HG02870 (cell line): ENCODE results near the gene ZFAND2B.

ENCODE experiments used
- ATAC-seq: cut with Tn5 transposase; IDR thresholded peaks from one replicate; pipeline ENCODE4 v1.9.1; 2021; ENCODE audit warnings: mild to moderate bottlenecking, moderate library complexity; ENCODE audit not compliant: unreplicated experiment

ZFAND2B gene

DNA sequence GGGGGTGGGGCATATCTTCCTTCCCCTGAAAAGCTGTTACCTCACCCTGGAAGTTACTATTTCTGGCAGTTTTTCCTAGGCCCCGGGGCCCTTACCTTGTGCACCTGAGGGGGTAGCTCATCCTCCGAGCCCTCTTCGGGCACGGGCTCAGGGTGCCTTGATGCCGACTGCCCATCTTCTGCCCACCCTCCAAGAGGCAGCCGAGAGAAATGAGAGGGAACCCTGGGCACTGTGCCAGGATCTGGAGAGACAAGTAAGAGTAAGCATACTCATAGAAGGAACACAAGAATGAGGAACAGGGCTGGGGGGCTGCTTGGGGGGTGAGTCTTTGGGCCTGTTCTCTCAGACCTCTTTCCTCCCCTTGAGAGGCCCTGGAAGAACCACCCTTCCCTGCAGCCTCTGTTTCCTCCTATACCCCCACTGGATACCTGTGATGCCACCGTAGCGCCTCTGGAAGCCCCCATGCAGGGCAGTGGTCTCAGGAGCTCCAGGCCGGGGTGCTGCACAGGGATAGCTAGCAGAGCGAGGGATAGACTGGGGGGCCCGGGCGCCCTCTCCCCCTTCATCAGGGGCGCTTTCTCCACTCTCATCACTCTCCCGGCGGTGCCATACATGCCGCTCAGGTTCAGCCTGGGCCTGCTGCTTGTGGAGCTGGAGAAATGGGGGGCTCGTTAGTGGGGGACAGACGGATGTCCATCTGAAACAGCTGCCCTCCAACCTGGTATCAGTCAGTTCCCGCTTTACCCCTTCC lies 14.2 kb downstream of the ZFAND2B start:
- no peak for ATAC-seq

DNA sequence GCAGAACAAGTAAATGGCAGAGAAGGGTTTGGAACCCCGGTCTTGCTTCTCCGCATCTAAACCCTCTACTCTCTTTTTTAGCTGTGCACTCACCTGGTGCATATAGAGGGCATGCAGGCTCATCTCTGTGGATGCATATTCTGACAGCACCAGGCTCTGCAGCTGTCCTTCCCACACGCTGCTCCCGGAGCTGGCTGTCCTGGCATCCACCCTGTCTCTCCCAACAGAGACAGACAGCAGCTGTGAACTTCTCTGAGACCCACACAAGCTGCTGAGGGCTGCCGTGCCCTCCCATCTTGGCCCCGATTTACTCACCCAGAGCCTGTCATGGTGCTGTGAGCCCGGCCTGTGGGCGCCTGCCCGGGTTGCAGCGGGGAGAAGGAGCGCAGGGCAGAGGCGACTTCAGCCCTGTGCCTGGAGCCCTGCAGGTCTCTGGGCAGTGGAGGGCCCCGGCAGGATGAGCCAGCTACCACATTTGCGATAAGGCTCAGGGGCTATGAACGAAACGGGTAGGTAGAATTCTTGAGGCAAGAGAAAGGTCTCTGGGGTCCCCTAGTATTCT lies 15.5 kb downstream of the ZFAND2B start:
- ATAC-seq = no peak

DNA sequence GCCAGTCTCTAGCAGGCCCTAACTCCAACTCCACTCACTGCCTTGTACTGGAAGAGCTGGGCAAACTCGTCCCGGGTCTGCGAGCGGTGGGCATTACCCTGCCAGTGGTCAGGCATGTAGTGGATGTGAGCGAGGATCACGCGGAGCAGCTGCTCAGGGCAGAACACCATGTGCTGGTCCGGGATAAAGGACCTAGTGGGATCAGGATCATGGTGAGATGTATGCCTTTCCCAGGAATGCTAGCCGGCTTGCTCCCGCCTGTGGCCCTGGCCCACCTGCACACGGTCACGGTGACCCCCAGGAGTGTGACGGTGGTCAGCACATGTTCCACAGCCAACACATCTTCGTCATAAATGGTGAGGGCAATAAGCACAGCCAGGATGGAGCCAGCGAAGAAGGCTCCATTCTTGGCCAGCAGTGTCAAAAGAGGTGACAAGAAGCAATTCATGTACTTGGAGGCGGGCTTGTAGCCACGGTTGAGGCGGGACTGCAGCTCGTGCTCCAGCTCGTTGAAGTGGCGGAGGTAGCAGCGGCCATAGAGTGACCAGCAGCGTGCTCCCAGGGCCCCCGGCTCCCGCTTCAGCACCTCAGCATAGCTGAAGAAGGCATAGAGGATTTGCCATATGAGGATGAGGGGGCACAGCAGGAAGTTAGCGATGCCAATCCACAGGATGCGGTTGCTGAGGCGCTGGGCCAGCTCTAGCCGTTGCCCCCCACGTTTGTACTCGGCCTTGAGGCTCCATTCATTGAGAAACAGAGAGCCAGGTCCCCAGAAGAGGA lies 17.4 kb downstream of the ZFAND2B start:
- no peak for ATAC-seq

DNA sequence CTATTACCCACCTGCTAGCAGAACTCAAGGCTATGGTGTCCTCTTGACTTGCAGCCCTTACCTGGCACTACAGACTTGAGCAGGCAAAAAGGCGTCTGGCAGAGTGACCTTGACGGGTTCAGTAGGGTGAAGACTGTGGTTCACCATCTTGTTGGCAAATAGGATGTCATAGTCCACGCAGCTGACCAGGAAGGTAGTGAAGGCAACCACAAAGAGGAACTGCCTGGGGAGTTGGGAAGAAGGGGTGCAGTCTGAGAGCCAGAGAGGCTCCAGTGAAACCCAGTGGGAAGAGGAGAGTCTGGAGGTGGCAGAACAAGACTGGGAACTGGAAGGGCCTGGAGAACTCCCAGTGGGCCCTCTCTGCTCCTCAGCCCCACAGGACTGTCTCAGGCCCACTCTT lies 18.8 kb downstream of the ZFAND2B start:
- ATAC-seq = no peak

DNA sequence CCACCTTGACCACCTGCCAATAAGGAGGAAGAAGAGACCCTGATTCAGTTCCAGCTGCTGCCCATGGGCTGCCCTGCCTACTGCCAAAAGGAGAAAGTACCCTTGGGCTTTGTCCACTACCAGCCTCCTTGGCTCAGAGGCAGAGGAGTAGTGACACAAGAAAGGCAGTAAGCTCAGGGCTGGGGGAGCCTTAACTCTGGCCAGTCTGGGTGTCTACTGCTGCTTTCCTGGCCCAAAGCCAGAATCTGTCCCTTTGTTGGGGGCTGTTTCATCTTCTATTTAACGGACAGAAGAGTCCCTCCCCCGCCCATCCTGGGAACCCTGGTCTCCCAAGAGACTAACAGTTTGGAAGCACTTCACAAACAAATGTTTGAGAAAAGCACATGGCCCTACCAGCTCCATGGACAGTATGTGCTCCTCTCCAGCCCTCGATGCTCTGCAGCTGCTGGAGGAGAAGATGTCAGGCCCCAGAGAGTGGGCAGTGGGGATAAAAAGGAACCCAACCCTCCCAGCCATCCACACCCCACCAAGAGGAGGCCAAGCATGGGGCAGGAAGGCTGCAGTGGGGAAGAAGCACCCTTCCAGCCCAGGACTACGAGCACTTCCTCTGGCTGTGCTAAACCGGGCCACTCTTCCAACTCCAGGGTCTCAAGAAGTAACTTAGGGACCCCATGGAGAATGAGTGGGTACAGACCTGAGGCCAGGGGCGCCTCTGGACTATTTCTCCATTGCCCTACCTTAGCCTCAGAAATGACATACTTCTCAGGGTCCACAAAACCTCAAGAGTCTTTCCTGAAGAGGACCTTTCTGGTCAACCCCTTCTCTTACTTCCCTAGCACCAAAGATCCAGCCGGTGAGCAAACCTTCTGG lies 21.7 kb downstream of the ZFAND2B start:
- no peak for ATAC-seq

DNA sequence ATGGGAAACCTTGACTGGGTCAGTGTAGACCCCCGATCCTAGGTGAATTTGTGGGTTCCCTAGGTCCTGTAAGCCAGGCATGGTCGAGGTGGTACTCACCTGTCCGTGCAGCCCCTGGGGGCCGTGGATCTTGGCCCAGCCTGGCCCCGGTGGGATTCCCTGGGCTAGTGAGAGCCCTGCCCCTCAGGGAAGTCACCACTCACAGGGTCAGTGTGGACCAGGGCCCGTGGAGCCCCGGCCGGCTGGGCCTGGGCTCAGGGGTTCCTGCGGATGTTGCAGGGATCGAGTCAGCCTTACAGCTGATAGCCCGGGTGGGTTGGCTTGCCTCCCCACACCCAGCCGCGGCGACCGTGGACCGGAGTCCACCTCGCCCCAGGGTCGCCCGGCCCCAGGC lies 22.3 kb downstream of the ZFAND2B start:
- no peak for ATAC-seq

DNA sequence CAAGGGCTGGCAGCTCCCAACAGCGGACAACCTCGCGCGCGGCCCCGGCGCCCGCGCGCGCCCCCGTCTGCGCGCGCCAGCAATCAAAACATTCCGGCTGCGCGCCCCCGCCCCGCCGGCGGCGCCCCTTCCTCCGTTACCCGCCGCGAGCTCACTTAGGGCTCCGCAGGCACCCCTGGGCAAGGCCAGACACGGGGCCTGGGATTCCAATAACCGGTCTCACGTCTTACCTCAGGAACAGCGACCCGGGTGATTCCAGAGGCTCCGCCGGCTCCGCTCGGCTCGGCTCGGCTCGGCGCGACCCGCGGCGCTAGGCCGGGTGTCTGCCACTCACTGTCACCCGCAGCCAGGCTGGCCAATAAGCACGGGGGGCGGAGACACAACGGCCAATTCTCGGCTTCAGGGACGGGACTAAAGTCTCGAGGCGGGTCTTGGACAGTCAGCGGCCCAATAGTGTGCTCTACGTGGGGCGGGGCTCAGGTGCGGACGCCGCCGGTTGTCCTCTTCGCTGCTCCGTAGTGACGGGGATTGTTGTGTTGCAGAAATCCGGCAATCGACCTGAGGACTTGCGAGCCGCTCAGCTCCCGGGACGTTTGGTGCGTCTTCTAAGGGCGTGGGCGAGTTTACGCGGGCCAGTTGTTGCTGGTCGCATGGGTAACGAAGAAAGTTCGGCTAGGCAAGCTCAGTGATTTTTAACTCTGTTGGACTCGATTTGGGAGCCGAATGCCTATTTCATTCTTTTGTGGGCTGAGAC lies 22.9 kb downstream of the ZFAND2B start, which contains the start of the genes ANKZF1 and ATG9A:
Gene ANKZF1 (plus strand): TSS at position 502 of the 754 bp plus-strand sequence. CDS start 452 bp downstream, outside the sequence.
Gene ATG9A (minus strand): TSS at position 332 of the 754 bp plus-strand sequence. CDS start 1,612 bp downstream, outside the sequence.
- ATAC-seq = peak; percentile 97

DNA sequence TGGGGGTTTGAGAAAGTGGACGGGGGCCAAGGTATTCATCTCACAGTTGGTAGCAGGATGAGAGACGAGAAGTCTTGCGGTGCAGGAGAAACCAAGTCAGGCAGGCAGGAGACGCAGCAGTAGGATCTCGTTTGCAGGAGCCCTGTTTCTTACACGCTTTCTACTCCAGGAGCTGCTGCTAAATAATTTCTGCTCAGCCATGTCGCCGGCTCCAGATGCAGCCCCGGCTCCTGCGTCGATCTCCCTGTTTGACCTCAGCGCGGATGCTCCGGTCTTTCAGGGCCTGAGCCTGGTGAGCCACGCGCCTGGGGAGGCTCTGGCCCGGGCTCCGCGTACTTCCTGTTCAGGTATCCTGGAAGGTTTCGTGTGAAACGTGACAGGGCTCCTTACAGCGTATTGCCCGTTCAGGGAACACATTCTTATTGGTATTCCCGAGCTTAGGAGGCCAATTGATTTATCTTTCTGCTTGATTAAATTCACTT lies 23.5 kb downstream of the ZFAND2B start:
- no peak for ATAC-seq

DNA sequence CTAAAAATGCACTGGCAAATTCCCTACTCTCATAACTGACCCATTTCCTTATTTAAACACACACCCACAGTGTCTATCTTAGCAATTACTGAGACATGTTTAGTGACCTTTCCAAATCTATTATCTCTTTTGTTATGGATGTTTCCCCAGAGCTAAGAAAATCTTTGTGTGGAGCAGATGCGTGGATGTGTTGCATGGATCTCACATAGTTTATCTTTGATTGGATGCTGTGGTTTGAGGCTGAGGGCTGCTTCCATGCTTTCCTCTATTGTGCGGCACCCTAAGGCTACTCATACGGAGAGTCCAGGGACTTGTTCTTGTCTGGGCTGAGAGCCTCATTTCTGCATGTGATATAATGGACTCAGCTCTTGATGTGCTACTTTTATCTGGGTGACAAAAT lies 27.7 kb downstream of the ZFAND2B start:
- ATAC-seq = no peak

DNA sequence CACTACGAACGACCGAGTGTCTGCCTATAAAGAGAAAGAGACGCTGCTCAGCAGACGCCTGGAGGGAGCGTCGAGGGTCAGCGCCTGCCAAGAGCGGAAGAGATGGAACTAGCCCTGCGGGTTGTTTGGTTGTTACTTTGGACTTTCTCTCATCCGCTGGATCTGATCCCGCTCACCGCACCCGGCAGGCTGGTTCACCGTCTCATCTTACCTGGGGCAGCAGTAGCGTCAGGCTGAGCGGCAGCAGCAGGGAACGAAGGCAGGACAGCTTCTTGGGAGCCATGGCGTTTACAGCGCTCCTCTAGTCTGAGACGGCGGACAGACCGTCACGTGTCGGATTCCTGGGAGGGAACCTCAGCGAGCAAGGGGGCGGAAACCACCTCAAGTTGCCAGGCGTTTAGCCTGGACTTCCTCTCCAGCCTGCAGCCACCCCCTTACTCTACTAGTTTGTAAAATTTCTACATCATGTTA lies 36.7 kb downstream of the ZFAND2B start:
- no peak for ATAC-seq

DNA sequence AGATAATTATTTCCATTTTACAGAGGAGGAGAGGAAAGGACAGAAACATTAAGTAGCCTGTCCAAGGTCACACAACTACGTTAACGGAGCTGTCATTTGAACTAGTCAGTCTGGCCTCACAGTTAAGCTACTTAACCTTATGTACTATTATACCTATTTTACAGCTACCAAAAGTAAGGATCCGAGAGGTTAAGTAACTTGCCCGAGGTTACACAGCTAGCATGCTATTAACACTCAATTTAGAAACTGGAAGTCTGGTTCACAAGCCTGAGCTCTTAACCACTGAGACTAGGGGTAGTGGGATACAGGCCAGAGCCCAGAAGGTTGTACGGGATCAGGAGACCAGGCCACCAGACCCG lies 38.2 kb downstream of the ZFAND2B start:
- ATAC-seq = no peak

DNA sequence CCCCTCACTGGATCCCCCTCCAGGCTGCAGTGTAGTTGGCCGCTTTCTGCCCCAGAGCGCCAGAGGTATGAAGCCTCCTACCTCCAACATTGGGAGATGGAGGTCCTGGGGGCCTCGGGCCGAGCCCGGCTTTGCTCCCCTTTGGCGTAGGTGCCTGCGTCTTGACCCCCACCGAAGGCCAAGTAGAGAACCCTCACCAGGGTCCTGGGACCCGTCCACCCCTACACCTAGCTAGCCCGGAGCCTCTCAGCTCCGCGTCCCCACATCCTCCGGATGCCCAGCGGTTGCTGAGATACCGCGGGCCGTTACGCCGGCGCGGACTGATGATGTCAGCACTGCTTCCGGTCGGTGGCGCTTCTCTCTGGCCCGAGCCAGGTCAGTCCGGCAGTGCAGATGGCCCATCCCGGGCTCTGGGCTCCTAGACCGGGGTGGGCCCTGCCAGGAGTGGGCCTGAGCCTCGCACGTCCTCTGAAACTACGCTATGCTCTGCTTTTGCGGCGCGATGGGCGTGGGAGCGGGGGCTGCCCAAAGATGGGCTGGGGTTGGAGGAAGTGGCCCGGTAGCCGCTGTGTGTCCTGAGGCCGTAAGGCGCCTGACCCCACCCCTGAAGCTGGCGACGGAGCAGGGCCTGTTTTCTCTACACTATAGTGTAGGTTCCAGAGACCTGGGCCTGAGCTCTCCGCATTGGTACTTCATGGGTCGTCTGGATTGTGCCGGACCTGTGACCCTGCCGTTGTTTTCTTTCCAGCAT lies 38.7 kb downstream of the ZFAND2B start, which contains the start of the genes GLB1L and STK16:
Gene GLB1L (minus strand): TSS at position 297 of the 751 bp plus-strand sequence. CDS start 1,871 bp downstream, outside the sequence.
Gene STK16 (plus strand): TSS at position 332 of the 751 bp plus-strand sequence. CDS start 521 bp downstream, outside the sequence.
- peak; percentile 72 for ATAC-seq

DNA sequence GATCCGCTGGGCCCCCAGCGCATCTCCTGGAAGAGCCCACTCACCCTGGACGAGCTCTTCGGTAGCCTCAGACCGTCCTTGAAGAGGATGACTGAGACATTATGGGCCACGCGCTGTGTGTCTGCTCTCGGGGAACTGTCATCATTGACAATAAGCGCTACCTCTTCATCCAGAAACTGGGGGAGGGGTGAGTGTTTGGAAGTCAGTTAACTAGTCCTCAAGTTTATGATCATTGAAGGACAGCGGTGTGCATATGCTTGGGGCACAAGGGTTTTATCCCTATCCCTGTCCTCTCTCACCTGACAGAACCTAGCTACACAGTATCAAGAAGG lies 39.3 kb downstream of the ZFAND2B start:
- ATAC-seq = no peak

DNA sequence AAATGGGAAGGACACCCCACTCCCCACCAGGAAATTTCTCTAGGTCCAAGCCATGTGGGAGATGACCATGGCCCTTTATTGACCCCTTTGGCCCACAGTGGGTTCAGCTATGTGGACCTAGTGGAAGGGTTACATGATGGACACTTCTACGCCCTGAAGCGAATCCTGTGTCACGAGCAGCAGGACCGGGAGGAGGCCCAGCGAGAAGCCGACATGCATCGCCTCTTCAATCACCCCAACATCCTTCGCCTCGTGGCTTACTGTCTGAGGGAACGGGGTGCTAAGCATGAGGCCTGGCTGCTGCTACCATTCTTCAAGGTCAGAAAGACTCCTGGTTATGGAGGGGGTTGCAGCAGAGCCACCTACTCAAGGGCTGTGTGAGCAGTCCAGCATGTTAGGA lies 40.0 kb downstream of the ZFAND2B start:
- no peak for ATAC-seq

DNA sequence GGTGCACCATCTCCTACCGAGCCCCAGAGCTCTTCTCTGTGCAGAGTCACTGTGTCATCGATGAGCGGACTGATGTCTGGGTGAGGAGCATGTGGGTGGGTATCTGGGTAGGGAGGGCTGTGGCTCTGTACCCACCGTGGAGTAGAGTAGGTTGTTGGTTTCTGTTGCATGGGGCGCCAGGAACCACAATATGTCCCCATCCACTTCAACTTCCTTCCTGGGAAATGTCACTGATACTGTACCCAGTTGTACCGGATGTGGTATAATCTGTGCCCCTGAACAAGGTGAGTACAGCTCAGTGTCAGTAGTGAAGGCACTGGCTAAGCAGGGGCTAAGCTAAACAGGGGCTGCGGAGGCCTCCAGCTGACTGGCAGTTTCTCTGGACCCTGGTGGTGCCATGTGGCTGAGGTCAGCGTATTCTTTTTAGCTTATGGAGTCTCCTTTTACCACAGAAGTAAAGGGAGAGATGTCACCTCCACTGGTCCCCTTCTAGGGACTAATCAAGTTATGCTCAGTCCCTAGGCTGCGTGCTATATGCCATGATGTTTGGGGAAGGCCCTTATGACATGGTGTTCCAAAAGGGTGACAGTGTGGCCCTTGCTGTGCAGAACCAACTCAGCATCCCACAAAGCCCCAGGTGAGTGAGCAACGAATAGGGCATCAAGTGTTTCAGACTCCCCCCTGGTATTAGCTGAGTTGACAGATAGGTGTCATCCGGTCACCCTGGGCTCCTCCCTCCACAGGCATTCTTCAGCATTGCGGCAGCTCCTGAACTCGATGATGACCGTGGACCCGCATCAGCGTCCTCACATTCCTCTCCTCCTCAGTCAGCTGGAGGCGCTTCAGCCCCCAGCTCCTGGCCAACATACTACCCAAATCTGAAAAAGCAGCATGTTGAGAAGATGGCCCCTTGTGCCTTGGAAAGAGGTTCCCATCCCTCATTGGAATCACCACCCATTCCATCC lies 41.4 kb downstream of the ZFAND2B start:
- ATAC-seq = no peak

DNA sequence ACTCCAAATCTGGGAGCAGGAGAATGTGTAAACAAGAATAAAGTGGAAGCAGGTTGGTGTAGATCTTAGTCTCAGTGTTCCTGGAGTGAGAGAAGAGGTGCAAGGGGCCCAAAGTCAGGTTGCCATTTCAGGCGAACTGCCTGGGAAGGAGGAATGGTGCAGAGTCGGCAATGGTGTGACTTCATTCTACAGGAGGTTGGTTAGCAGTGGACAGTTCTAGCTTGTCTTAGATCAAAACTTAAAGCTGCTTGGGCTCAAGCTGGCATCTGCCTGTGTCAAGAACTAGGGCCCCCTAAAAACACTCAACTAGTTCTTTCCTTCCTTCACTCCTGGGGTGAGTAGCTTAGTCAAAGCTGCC lies 42.2 kb downstream of the ZFAND2B start:
- ATAC-seq = no peak

DNA sequence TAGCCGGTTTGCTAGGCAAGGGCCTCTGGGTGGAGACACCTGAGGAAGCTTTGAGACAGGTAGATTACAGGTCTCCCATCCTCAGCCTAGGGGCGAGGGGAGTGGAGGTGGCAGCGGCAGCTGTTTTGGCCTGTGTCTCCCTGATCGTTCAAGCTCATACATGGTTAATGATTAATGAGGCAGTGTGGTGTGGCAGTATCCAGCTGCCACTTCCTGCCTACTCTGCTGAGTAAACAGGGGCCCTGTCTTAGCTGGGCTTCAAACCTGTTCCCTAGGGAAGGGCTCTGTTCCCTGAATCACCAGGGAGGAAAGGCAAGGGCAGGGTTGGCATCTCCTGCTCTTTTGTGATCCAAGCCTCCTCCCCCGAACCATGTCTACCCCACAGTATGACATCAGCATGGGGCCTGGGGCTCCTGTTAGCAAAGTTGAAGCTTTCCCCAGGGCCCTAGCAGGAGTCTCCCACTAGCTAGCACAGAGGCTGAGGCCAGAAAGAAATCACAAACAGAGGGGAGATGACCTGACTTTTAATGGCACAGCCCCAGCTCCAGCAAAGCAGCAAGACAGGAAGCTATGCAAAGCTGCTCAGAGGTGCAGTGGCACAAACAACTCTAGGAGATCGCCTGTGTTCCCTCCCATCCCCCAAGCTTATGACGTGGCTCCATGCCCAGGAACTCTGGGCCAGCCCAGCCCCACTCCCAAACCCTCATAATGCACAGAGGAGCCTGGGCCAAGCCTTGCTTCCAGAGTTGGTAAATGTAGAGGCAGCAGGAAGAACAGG lies 42.8 kb downstream of the ZFAND2B start:
- ATAC-seq = no peak
